GM13976 (cell line): ENCODE results near the gene DET1.

ENCODE experiments used
- DNase-seq: peaks from one replicate; pipeline ENCODE4 v3.0.0; 2012; ENCODE audit warnings: low spot score
- in situ Hi-C: fragments of 300-500 bp; cut with MboI; formaldehyde crosslinking; loops from one replicate; pipeline ENCODE4 v1.12.0; 2022; ENCODE audit warnings: low sequenced_read_pairs, mixed read lengths, inconsistent platforms; ENCODE audit not compliant: unreplicated experiment
- TF ChIP-seq, protein P1 (sequence below): IDR thresholded peaks from 2 replicates; pipeline ENCODE4 v1.5.1; 2012; ENCODE audit warnings: borderline replicate concordance, mild to moderate bottlenecking; ENCODE audit not compliant: insufficient read depth; ENCODE audit errors: extremely low read depth, missing control alignments, control extremely low read depth

The DET1 gene

DNA sequence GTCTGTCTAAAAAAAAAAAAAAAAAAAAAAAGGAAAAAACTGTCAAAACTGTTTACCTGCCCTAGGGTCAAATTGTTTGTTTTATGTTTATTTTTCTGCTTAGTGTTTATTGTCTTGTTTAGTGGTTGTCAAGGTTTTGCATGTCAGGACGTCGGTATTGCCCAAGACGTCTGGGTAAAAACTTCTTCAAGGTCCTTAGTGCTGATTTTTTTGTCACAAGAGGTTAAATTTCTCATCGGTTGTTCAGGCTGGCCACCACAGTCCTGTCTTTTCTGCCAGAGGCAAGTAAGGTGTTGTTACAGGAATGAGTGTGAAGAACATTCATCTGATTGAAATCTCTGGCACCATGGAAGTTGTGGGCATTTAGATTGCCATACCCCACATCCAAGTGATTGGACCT is 7.0 kb downstream of the DET1 start:
- TF ChIP-seq, protein P1, sequence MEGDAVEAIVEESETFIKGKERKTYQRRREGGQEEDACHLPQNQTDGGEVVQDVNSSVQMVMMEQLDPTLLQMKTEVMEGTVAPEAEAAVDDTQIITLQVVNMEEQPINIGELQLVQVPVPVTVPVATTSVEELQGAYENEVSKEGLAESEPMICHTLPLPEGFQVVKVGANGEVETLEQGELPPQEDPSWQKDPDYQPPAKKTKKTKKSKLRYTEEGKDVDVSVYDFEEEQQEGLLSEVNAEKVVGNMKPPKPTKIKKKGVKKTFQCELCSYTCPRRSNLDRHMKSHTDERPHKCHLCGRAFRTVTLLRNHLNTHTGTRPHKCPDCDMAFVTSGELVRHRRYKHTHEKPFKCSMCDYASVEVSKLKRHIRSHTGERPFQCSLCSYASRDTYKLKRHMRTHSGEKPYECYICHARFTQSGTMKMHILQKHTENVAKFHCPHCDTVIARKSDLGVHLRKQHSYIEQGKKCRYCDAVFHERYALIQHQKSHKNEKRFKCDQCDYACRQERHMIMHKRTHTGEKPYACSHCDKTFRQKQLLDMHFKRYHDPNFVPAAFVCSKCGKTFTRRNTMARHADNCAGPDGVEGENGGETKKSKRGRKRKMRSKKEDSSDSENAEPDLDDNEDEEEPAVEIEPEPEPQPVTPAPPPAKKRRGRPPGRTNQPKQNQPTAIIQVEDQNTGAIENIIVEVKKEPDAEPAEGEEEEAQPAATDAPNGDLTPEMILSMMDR = no peak
- in situ Hi-C loops = no loop called here
- DNase-seq = no peak

DNA sequence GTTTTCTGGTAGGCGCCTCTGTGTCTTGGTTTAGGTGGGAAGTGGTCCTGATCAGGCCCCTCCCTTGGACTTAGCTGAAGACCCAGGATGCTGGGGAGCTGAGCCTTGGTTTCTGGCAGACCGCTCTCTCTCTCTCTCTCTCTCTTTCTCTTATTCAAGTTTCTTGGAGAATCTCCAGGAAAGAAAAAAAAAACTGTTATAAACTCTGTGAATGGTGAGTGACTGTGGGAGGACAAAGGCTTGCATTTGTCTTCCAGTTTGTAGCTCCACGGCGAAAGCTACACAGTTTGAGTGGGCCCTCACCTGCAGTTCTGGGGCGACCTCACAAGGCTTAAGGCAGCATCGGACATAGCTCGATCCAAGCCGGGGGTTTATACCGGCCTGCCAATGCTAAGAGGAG is 7.5 kb downstream of the DET1 start:
- in situ Hi-C loops = no loop called here
- DNase-seq = no peak
- TF ChIP-seq, protein P1 = no peak

DNA sequence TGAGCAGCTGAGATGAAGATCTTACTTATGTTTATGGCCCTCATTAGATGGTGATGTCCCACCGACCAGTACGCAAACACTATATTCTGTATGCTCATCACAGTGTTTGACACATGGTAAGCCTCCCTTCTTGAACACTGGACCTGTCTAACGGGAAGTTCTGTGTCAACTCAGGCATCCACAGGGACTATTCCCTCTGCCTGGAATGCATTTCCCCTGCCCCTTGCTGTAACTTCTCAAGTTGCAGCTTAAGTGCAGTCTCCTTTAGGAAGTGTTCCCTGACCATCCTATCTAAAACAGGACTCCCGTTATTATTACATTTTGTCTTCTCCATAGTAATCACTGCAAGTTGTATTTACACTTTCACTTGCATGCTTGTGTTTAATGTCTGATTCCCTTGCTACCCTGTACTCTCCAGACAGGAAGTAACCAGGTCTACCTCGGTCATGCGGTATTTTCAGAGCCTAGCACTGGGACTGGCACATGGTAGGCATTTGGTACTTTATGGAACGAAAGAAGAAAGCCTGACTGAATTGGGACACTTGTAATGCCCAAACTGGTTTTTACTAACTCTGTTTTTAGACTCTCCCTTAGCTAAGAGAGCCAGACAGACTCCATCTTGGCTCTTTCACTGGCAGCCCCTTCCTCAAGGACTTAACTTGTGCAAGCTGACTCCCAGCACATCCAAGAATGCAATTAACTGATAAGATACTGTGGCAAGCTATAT is 8.7 kb downstream of the DET1 start:
- TF ChIP-seq, protein P1 = no peak
- in situ Hi-C loops = no loop called here
- DNase-seq = no peak

DNA sequence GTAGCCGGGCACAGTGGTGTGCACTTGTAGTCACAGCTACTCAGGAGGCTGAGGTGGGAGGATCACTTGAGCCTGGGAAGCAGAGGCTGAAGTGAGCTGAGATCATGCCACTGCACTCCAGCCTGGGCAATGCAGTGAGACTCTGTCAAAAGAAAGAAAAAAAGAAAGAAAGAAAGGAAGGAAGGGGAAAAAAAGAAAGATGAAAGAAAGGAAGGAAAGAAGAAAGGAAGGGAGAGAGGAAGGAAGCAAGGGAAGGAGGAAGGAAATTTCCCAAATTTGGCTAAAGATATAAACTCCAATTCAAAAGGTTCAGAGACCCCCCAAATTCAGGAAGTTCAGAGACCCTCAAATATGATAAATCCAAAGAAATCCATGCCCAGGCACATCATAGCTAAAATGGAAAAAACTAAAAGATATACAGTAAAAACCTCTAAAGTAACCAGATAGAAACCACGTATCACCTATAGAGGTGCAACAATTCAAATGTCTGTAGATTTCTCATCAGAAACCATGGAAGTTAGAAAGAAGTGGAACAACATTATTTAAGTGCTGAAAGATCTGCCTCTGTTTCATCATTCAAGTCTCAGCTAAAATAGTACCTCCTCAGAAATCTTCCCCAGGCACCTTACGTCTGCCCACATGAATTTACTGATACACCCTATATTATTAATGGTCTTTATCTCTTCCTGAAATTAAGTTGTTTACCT is 10.7 kb downstream of the DET1 start:
- TF ChIP-seq, protein P1 = no peak
- DNase-seq = no peak

DNA sequence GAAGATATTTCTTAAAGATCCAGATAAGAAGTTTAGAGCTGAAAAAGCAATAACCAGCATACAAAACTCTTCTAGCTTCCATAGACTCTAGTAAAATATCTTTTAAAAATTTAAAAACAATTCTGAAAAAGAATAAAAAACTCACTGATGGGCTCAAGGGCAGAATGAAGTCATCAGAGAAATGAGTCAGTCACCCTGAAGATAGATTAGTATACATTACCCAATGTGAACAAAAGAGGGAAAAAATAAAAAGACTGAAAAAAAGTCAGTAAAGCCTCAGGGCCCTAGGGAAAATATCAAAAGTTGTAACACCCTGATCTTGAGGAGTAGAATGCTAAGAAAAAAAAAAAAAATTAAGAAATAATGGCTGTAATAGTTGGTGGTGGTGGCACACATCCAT is 11.4 kb downstream of the DET1 start:
- DNase-seq = no peak
- TF ChIP-seq, protein P1 = no peak
- in situ Hi-C loops = no loop called here

More for the DNA sequence above, 10.7 kb downstream of the DET1 start:
- in situ Hi-C loops = no loop called here

DNA sequence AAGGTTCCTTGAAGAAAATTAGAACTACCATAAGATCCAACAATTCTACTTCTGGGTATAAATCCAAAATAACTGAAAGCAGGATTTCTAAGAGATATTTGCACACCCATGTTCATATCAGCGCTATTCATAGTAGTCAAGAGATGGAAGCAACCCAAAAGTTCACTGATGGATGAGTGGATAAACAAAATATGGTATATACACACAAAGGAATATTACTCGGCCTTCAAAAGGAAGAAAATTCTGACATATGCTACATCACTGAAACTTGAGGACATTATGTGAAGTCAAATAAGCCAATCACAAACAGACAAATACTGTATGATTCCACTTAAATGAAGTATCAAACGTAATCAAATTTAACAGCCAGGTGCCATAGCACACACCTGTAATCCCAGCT is 13.1 kb downstream of the DET1 start:
- in situ Hi-C loops = no loop called here
- DNase-seq = no peak
- TF ChIP-seq, protein P1 = no peak
